ENCODE data around the gene LBX1.

LBX1 gene

DNA sequence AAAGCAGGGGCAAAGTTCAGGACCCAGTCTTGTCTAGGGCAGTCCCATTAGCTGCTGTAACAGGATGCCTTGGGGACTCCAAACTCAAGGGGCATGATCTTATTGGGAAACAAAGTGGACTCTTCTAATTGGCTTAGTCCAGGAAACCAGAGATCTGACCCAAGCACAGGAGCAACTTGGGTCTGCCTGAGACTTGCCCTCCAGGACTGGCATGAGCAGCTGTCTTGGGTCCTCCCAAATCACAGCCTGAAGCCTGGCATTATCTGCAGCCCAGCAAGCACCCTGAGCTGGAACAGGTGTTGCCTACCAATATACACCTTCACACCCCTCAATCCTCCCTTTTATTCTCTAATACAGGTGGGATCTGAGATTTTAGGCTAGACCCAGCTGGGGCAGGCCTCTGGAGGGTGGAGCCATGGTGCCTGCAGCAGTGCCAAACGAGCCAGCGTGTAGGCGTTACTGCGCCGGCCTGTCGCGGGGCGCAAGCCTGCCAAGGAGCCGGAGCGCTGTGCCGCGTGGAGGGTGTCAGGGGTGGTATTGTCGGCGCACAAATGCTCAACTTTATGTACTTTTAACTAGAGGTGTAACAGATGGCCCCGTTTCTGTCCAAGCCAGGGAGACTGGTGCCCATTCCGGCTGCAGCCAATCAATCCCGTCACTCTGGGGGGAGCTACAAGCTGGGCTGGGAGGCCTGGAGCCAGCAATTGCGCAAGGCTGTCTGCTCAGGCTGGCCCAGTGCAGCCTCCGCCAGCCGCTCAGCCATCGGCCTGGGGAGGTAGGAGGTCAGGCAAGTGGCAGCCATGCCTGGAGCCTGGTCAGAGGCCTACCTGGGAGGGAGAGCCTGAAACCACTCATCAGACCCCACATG lies 12.8 kb upstream of the LBX1 start:
- DNase-seq: no peak

DNA sequence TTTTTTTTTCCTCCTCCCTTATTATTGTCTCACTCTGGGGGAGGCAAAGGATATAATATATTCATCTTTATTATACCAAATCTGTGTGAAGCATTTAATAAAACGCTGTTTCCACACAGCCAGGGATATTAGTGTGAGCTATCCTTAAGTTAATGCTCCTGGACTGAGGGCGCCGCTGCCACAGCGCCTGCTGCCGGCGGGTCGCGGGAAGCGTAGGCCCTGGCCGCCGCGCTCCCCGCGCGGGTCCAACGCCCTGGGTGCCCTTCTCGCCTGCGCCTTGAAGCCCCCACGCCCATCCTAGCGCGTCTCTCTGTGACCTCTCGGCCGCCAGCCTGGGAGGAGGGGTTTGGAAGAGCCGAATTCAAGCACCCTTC lies 9.5 kb upstream of the LBX1 start:
- peak; percentile 39 for DNase-seq

DNA sequence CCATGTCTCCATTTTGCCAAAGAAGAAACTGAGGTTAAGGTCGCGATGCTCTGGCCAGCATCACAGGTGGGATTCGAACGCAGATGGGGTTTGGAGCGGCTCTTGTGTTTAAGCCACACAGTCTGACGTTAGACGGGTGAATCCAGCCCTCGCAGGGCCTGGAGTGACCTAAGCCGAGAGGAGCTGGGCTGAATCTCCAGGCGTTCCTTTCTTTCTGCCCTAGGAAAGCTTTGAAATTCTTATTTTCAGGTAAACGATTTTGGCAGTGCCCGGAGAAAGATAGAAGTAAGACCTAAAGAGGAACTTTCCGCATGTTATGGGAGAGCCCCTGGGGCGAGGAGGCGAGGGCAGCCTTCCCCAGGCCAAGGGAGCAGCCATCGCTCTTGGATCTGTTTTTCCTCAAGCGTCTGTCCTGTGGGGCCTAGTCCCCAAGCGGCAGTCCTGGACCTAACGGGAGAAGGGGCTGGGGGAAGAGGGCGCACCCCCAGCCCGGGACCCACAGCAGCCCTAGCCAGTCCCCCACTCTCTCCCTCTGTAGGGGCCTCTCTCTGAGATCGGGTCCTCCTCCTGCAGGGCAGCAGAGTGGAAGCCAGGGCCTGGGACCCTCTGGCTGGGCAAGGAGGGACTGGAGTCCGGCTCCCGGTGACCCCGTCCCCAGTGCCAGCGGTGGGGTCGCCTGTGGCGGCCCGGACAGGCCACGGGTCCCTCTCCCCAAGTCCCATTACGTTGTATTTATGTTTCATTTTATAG lies 8.9 kb upstream of the LBX1 start:
- no peak for DNase-seq

DNA sequence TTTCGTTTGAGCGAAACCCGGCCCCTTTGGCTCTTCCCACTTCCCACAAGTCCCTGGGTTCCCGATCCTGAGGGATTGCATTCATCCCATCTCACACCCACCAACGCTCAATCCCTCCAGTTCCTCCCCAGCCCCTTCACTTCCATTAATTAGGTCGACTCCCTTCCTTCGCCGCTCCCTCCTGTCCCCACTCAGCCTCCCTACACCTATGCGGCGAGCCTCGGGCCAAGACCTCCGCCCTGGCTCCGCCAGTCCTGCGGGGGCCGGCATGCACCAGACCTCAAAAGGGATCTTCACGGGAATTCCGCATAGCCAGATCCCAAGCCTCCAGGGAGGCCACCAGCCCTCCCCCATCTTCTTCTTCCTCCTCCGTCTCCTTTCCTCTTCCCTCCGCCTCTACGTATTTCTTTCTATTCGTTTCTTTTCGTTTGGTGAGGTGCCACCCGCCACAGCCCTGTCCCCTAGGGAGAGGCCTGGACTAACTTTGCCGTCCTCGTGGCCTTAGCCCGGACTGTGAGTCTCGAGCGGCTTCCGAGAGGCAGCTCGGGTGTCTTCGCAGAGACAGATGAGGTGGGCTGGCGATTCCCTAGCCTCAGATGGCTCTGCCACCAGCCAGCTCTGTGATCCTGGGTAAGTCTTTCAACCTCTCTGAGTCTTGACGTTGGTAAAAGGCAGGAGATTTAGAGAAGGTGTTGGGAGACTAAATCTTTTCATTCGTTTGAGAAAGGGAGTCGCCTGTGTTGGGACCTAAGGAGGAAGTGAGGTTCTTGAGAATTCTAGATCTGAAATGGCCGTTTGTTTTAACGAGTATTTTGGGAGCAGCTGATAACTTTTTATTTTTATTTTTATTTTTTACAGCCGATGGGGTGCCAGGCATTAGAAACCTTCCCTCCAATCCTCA lies 8.1 kb upstream of the LBX1 start:
- no peak for DNase-seq

DNA sequence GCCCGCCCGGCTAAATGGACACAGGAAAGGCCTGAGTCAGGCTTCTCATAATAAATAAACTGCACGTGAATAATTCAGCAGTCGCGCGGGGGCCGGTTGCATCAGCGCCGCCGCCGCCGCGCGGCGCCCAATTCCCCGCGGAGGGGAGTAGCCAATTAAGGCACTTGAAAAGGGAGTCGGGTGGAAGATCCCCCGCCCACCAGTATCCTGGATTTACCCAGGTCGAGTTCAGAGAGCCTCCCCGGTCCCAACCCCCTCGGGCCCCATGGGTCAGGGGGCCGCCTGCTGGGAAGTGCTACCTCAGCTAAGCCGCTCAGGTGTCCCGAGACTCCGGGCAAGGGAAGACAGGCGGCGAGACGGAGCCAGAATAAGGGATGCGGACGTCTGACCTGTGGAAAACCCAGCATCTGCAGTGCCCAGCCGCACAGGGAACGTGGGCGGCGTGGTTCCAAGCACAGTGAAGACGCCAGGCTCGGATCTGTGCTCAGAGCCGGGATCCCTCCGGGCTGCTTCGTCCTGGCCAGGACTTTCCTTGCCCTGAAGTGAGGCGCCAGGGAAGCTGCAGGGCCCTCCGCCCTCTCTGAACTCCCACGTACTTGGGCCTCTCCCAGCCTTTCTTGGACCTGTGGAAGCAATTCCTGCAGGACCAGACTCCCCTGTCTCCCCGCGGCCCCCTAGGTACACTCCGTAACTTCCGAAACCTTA lies 7.3 kb upstream of the LBX1 start:
- no peak for DNase-seq

DNA sequence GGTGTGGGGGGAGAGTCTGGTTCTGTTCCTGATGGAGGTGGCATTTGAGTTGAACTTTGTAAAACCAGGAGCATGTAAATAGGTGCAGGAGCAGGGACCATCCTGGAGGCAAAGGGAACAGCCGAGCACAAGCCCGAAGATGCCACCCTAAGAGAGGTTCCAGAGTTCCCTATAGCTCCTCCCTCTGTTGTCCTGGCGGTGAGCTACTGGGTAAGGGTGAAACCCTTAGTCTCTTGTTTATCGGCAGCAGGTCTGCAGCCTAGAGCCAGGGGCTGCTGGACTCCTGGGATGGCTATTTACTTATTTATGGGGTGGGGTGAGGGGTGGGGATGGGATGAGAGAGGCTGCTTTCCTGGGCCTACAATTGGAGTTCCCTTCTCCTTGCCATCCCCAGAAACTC lies 6.5 kb upstream of the LBX1 start:
- no peak for DNase-seq

DNA sequence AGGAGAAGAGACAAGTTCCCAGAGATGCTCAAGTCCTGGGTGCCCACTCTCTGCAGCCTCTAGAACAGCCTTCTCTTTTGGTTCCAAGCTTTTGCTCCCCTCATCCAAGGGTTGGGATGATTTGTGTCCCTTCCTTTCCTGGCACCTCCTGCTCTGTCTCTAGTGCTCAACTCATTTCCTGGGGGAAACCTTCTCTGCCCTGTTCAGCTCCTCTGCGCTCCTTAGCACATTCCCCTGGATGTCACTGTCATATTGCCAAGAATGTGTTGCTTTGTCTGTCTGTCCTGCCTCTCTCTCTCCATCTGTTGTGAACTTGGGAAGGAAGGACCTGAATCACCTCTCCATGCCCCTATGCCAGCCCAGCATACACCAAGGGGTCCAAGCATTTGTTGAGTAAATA lies 5.1 kb upstream of the LBX1 start:
- DNase-seq: no peak

DNA sequence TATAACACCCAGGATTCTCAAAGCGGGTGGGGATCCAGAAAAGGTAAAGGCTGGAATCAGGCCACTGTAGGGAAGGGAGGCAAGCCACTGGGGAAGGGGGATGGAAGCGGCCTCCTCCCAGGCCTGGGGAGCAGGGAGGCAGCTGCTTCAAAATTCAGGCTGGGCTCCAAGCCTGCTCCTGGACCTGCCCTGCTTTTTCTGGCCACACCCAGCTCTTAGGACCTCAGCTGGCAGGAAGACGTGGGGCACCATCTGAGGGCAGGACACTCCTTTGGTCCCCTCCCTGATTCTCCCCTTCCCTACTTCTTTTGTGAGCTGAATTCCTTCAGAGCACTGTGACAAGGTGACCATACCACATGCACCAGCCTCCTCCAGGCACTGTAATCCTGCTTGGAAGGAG lies 4.6 kb upstream of the LBX1 start:
- DNase-seq: no peak

DNA sequence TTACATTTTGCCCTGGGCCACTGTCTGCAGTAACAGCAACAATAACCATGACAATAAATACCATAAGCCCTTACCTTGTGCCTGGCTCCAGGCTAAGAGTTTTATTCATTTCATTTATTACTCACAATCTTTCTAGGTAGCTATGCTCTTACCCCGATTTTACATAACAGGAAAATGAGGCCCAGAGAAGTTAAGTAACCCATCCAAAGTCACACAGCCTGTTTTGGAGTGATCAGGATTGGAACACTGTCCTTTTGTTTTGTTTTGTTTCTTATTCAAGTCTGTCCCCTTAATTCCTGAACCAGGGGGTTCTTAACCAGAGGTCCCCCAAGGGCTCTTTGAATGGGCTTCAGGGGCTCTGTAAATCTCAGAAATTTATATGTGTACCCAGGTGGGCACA lies 4.2 kb upstream of the LBX1 start:
- no peak for DNase-seq

DNA sequence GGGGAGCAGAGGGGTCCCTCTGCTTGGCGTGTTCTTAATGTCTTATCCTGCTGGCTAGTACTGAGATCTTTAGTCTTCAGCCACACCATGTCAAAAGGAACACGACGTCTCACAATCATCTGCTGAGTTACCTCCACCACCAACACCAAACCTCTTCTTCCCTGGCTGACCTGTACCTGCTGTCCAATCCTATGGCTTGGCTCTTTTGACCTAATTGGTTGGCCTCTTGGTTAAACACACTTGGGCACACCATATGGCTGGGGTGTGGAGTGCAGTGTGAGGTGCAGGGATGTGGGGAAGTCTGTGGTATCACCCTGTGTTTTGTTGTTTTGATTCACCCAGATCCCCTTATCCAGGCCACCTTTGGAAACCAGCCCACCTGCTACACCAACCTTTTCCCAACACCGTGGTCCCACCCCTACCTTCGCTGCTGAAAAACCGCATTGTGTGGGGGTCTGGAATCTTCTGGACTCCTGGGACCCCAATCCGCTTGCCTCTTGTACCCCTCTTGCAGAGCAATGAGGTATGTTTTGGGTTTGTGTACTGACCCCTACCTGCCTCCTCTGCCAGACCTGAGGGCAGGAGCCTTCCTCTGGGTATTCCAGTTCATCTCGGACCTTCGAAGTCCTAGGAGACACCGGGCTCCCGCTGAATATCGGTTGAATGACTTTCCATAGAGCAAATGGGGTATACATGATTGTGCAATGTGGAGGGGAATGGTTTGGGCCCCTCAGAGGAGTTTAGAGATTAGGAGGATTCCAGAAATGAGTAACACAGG lies 2.8 kb upstream of the LBX1 start:
- no peak for DNase-seq

DNA sequence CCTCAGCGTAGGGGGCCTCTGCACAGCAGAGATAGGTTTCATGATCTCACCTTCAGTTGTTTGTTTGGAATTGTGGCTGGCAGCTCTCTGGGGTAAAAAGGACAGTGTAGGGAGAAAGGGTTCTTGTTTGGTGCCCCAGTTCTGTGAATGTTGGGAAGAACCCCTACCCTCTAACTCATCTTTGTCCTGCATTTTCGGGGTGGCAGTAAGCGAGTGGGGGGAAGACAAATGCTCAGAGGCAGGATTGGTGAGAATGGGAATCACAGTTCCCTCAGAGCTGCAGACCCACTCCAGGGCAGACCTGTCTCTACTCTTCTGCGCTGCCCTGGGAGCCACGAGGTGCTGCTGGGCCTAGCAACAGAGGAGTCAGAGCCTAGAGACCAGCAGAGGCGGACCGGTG lies 1.8 kb upstream of the LBX1 start:
- DNase-seq: no peak

DNA sequence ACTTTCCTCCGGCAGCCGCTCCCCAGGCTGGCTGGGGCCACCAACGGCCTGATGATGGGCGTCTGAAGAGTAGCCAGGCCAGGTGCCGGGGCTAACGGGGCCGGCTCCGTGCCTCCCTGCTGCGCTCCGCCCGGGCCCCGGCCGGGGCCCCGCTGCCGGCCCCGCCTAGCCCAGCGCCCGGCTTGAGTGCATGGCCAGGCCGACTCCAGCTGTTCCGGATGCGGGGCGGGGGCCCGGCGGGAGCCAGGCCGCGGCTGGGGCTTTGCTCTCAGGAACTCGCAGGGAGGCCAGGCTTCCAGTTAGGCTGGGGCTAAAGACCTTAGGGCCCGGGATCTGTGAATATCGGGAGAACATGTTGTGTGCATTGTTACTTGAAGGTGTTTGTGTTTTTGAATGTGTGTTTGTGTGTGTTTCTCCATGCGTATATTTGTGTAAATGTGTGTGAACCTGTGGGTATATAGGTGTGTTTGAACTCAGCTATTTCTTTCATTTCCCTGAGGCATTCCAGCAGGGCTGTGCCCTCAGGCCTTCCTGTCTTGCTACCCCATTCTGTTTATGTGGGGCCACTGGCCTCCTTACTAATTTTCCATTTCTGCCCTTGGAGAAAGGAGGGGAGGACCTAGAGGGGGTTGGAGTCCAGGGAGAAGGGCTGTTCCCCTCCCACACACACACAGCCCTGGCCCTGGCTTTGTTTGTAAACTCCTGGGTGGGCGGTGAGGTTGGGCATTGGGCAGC lies 1.1 kb upstream of the LBX1 start:
- DNase-seq: no peak

DNA sequence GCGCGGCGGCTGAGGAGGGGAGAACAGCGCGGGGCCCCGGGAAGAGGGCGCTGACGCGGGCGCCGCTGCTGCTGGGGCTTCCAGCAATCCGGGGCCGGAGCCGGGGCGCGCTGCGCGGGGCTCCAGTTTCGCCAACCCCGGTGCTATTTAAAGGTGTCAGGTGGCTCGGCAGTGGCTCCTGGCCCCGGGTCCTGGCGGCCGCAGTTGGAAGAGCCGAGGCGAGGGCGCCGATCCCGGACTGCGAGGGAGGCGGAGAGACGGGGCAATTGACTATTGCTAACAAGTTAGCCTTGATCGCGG lies 347 bp downstream of the LBX1 start:
- DNase-seq: no peak

DNA sequence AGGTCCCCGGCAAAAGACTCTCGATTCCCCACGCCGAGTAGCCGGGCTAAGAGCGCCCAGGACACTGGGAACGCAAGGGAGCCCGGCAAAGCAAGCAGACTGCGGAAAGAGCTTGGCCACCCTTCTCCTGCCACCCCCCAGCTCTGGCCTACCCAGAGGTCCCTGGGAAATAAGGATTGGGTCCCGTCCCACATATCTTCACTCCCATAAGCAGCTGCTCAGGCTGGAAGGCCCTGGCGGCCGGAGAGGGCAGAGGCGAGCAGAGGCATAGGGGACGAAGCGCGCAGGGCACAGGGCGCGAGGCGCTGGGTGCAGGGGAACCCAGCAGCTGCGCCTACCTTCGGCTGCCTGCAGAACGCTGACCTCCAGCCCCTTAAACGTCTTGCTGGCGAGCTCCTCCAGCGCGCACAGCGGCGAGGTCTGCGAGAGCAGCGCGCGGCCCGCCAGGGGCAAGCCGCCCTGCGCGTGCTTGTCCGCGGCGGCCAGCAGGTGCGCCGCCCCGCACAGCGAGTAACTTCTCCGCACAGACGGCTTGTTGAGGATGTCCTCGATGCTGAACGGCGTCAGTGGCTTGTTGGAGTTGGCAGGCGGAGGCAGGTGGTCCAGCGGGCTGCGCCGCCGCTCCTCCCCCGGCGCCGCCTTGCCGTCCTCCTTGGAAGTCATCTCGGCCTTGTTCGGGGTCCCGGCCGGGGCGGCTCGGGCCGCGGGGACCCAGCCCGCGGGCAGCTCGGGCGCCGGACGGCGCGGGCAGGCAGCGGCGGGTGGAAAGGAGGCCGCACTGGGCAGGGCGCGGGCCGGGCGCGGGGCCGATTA lies 904 bp downstream of the LBX1 start:
- peak; percentile 34 for DNase-seq

DNA sequence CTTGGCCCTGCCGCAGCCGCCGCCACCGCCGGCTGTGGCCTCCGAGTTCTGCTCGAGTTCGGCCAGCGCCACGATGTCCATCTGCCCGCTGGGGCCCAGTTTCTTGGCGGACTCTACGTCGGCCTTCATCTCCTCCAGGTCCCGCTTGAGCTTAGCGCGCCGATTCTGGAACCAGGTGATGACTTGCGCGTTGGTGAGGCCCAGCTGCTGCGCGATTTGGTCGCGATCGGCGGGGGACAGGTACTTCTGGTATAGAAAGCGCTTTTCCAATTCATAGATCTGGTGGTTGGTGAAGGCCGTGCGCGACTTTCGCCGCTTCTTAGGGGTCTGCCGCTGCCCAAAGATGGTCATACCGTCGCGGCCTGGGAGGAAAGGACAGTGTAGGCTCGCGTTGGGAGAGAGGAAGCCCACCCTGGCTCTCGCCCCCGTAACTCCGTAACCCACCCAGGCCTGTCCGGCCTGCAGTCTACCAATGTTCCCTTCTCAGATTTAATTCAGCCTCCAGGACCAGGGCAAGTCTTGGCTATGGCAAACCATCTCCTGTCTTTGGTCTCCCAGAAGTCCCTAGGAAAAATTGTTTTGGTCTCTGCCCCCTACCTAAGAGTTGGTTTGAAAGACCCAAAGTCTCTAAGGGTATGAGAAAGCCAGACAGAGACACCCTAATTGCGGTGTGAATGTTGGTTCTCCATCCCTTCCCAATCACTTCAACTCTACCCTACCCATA lies 1.7 kb downstream of the LBX1 start:
- DNase-seq: peak; percentile 36

DNA sequence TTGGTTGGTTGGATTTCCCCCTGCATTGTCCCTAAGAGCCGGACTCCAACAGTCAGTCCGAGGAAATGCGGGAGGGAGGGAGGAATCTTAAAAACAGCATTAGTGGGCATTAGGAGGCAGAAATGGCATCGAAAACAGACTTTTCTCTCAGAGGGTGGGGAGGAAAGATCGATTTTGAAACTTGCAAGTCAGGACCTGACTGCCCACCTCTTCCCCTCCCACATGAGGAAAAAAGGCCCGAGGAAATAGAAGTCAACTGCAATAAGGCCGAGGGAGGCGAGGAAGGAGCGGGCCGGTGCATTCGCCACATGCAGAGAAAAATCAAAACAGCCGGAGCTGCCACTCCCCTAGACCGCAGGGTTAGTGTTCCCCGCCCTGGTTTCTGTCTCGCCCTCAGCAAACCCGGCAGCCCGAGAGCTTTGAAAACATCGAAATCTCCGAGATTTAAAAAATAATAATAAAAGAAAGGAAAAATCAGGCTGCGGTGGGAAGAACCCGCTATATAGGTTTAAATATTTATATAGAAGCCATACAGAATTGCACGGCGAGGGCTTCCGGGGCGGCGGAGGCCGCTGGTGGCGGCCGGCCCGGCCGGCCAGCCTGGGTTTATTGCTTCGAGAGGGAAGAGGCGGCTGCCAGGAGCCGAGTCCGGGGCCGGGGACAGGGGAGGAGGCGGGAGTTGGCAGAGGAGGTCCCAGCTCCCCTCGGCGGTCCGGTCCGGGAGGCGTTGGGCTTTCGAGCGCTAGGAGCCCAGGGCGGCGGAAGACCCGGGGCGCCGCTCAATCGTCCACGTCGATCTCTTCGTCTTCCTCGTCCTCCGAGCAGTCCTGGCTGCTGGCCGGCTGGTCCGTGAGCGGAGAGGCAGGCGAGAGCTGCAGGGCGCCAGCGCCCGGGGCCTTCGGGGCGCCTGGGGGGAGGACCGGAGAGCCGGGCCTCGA lies 2.5 kb downstream of the LBX1 start:
- no peak for DNase-seq

DNA sequence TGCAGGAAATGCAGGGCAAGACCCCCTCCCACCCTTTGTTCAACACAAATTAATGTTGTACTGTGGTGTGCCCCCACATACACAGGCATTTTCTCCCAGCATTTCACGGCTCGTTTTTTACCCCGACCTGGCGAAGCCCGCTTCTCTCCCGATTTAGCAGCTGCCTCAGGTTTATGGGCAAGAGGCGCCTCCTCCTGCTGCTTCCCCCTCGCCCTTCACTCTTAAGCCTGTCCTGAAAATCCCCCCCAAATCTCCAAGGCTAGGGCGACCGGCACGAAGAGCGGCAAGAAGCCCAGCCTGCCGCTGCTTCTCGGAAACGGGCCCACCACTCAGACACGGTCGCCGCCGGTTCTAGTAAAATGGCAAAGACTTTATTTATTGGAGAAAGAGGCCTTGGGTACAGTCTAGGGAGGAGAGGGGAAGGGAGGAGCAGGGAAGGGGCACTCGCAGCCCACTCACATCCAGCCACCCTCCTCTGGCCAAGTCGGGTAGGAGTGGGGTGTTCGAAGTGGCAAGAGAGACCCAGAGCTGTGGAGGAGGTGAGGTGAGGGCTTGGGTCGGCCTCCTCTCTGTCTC lies 3.3 kb downstream of the LBX1 start:
- DNase-seq: no peak

All from activated CD4-positive, CD25-positive, alpha-beta regulatory T cell treated with anti-CD3 and anti-CD28 coated beads, Interleukin-2, amount 50 U/mL, for 72 hours (primary cell).